DND-41 (cell line): ENCODE results near the gene EXOC4.

Source experiments
- ATAC-seq: fragments of 200-7000 bp; cut with Tn5 transposase; 3 replicates; pipeline ENCODE4 v1.9.1; 2021; ENCODE audit warnings: low read depth; ENCODE audit not compliant: insufficient read depth
- DNase-seq: peaks from one replicate; pipeline ENCODE4 v3.0.0-alpha.2; 2020
- H2AFZ ChIP-seq: 2 replicates; pipeline ENCODE4 v1.6.0; 2012; ENCODE audit warnings: low read depth, low read length
- H3K27ac ChIP-seq: 2 replicates; pipeline ENCODE4 v1.5.1; 2012; ENCODE audit warnings: low read length, inconsistent platforms
- H3K27me3 ChIP-seq: fragments of 200-600 bp; sonication (generic); 2 replicates; pipeline ENCODE4 v1.6.0; 2012; ENCODE audit warnings: low read length, mild to moderate bottlenecking, inconsistent platforms; ENCODE audit not compliant: insufficient read depth, poor library complexity
- H3K36me3 ChIP-seq: 2 replicates; pipeline ENCODE4 v1.5.1; 2012; ENCODE audit warnings: low read length, inconsistent platforms; ENCODE audit not compliant: insufficient read depth
- H3K4me1 ChIP-seq: 2 replicates; pipeline ENCODE4 v1.5.1; 2012; ENCODE audit warnings: mild to moderate bottlenecking, low read length; ENCODE audit not compliant: insufficient read depth
- H3K4me2 ChIP-seq: 2 replicates; pipeline ENCODE4 v1.6.0; 2012; ENCODE audit warnings: mild to moderate bottlenecking, moderate library complexity, low read length, inconsistent platforms; ENCODE audit not compliant: insufficient read depth
- H3K4me3 ChIP-seq, 2 experiments: fragments of 200-600 bp in 1 of 2; shearing (Covaris generic) in 1 of 2; 2 replicates each; pipeline ENCODE4 v1.5.1; 2012 to 2016; ENCODE audit warnings: inconsistent platforms in 2 of 2, low read length in 2 of 2, mild to moderate bottlenecking in 2 of 2, low read depth in 1 of 2, moderate library complexity in 1 of 2
- H3K79me2 ChIP-seq: 2 replicates; pipeline ENCODE4 v1.6.0; 2012; ENCODE audit warnings: low read length, inconsistent platforms; ENCODE audit not compliant: insufficient read depth
- H3K9ac ChIP-seq: 2 replicates; pipeline ENCODE4 v1.6.0; 2012; ENCODE audit warnings: low read depth, mild to moderate bottlenecking, inconsistent platforms, low read length, moderate library complexity
- H3K9me3 ChIP-seq: 2 replicates; pipeline ENCODE4 v1.5.1; 2012; ENCODE audit warnings: low read length, moderate library complexity, mild to moderate bottlenecking, inconsistent platforms; ENCODE audit not compliant: insufficient read depth, severe bottlenecking
- H4K20me1 ChIP-seq: 2 replicates; pipeline ENCODE4 v1.6.0; 2012; ENCODE audit warnings: low read length; ENCODE audit not compliant: insufficient read depth
- CTCF ChIP-seq: IDR thresholded peaks from 2 replicates; pipeline ENCODE4 v1.5.1; 2012; ENCODE audit warnings: borderline replicate concordance, low read length, moderate library complexity, mild to moderate bottlenecking; ENCODE audit not compliant: poor library complexity, severe bottlenecking; ENCODE audit errors: extremely low read depth
- EZH2 ChIP-seq: IDR thresholded peaks from 3 replicates; pipeline ENCODE4 v1.6.1; 2012; ENCODE audit warnings: borderline replicate concordance, low read depth, mild to moderate bottlenecking, moderate library complexity, low read length, inconsistent platforms; ENCODE audit not compliant: severe bottlenecking

The EXOC4 gene

GRCh38 chr7:134062460-134062859 lies 809.6 kb downstream of the EXOC4 start:
- Histone ChIP-seq H3K9me3 (no peaks in the 10 kb centered on the region), H3K27me3 (no peaks in the 10 kb centered on the region), H3K27ac (no peak overlapping the region), H3K4me1 (no peaks in the 10 kb centered on the region), H3K4me2 (no peak overlapping the region), H4K20me1 (no peaks in the 10 kb centered on the region), H3K36me3 (peaks cover 2% of the 10 kb centered on the region; the same call in 1 of the 2 replicates), H2AFZ (no peak overlapping the region), H3K9ac (no peak overlapping the region), H3K4me3 (no peak overlapping the region), H3K79me2 (no peaks in the 10 kb centered on the region)
- no peak for ATAC-seq
- no peak for DNase-seq
- no peak for TF ChIP-seq EZH2
- TF ChIP-seq CTCF: no peak

- Histone ChIP-seq H3K9me3 (no peaks in the 10 kb centered on the region), H3K9ac (no peak overlapping the region), H3K27ac (no peak overlapping the region), H3K27me3 (no peaks in the 10 kb centered on the region), H2AFZ (no peak overlapping the region), H3K4me1 (no peaks in the 10 kb centered on the region), H3K36me3 (peaks cover 2% of the 10 kb centered on the region; the same call in 1 of the 2 replicates), H3K4me3 (no peak overlapping the region), H4K20me1 (no peaks in the 10 kb centered on the region), H3K4me2 (no peak overlapping the region), H3K79me2 (no peaks in the 10 kb centered on the region)
- DNase-seq (no peak), ATAC-seq (no peak)
- TF ChIP-seq EZH2: no peak
- no peak for TF ChIP-seq CTCF
Observed at GRCh38 chr7:134065415-134065814, 812.5 kb downstream of the EXOC4 start.

- no peaks in the 10 kb centered on the region for H4K20me1 ChIP-seq
- H3K4me3 ChIP-seq: no peak overlapping the region
- H3K27me3 ChIP-seq: no peaks in the 10 kb centered on the region
- H3K9me3 ChIP-seq: no peaks in the 10 kb centered on the region
- no peak overlapping the region for H3K4me2 ChIP-seq
- TF ChIP-seq EZH2: no peak
- TF ChIP-seq CTCF: no peak
- H3K36me3 ChIP-seq: peaks cover 2% of the 10 kb centered on the region; the same call in 1 of the 2 replicates
- no peak overlapping the region for H2AFZ ChIP-seq
- no peak overlapping the region for H3K27ac ChIP-seq
- no peak for ATAC-seq
- DNase-seq: no peak
- H3K9ac ChIP-seq: no peak overlapping the region
- H3K79me2 ChIP-seq: no peaks in the 10 kb centered on the region
- H3K4me1 ChIP-seq: no peaks in the 10 kb centered on the region
Observed at GRCh38 chr7:134067164-134067563, 814.3 kb downstream of the EXOC4 start.

- Histone ChIP-seq H3K4me2 (no peak overlapping the region), H3K9ac (no peak overlapping the region), H3K79me2 (no peaks in the 10 kb centered on the region), H3K4me1 (no peaks in the 10 kb centered on the region), H3K4me3 (no peak overlapping the region), H3K9me3 (no peaks in the 10 kb centered on the region), H2AFZ (no peak overlapping the region), H4K20me1 (no peaks in the 10 kb centered on the region), H3K27ac (no peak overlapping the region), H3K27me3 (no peaks in the 10 kb centered on the region), H3K36me3 (peaks cover 2% of the 10 kb centered on the region; the same call in 1 of the 2 replicates)
- DNase-seq (no peak), ATAC-seq (no peak)
- TF ChIP-seq EZH2: no peak
Observed at GRCh38 chr7:134068670-134069069, 815.8 kb downstream of the EXOC4 start.
